ENCODE data around the gene SYNDIG1.

SYNDIG1 gene

GRCh38 chr20:24473435-24474223 lies 4.2 kb downstream of the SYNDIG1 start:
- DNase-seq: no peak

- DNase-seq: no peak
Measured at GRCh38 chr20:24477831-24478547, 8.6 kb downstream of the SYNDIG1 start.

GRCh38 chr20:24478584-24478983 lies 9.2 kb downstream of the SYNDIG1 start:
- no peak for DNase-seq

- no peak for DNase-seq
Measured at GRCh38 chr20:24479106-24479505, 9.7 kb downstream of the SYNDIG1 start.

GRCh38 chr20:24479595-24479994 lies 10.2 kb downstream of the SYNDIG1 start:
- no peak for DNase-seq

GRCh38 chr20:24480509-24480908 lies 11.1 kb downstream of the SYNDIG1 start:
- no peak for DNase-seq

- DNase-seq: no peak
Measured at GRCh38 chr20:24481173-24481572, 11.7 kb downstream of the SYNDIG1 start.

GRCh38 chr20:24483435-24484080 lies 14.1 kb downstream of the SYNDIG1 start:
- DNase-seq: no peak

- no peak for DNase-seq
Measured at GRCh38 chr20:24484081-24484450, 14.6 kb downstream of the SYNDIG1 start.

GRCh38 chr20:24485981-24486380 lies 16.6 kb downstream of the SYNDIG1 start:
- DNase-seq: no peak

GRCh38 chr20:24487240-24487639 lies 17.8 kb downstream of the SYNDIG1 start:
- no peak for DNase-seq

- no peak for DNase-seq
Measured at GRCh38 chr20:24487648-24488047, 18.2 kb downstream of the SYNDIG1 start.

GRCh38 chr20:24488064-24488799 lies 18.8 kb downstream of the SYNDIG1 start:
- no peak for DNase-seq

GRCh38 chr20:24488800-24489175 lies 19.4 kb downstream of the SYNDIG1 start:
- no peak for DNase-seq

GRCh38 chr20:24489193-24489592 lies 19.8 kb downstream of the SYNDIG1 start:
- DNase-seq: no peak

GRCh38 chr20:24489631-24490260 lies 20.3 kb downstream of the SYNDIG1 start:
- no peak for DNase-seq

GRCh38 chr20:24490598-24490997 lies 21.2 kb downstream of the SYNDIG1 start:
- DNase-seq: no peak

- no peak for DNase-seq
Measured at GRCh38 chr20:24491041-24491756, 21.8 kb downstream of the SYNDIG1 start.

- no peak for DNase-seq
Measured at GRCh38 chr20:24492031-24492607, 22.7 kb downstream of the SYNDIG1 start.

- DNase-seq: no peak
Measured at GRCh38 chr20:24492698-24493097, 23.3 kb downstream of the SYNDIG1 start.

GRCh38 chr20:24493181-24493580 lies 23.8 kb downstream of the SYNDIG1 start:
- no peak for DNase-seq

Measured in activated naive CD4-positive, alpha-beta T cell (primary cell).